Progenitor cell of endocrine pancreas (in vitro differentiated cells): ENCODE results near the gene ATE1. TPM values are rescaled to one million over a fixed set of nuclear protein-coding genes. Genes with fewer than 3 reads are reported as not detected.

Experiments used
- DNase-seq: peaks from one replicate; pipeline ENCODE4 v3.0.0; 2021; ENCODE audit warnings: low spot score; ENCODE audit not compliant: unreplicated experiment
- H3K27ac Mint-ChIP-seq: 2 replicates; pipeline ENCODE4 v1.8.0; 2021; ENCODE audit warnings: mild to moderate bottlenecking, moderate library complexity, mixed read lengths
- H3K27me3 Mint-ChIP-seq: 2 replicates; pipeline ENCODE4 v1.8.0; 2021; ENCODE audit warnings: mixed read lengths
- H3K36me3 Mint-ChIP-seq: 2 replicates; pipeline ENCODE4 v1.8.0; 2022; ENCODE audit warnings: mixed read lengths; ENCODE audit not compliant: insufficient read depth
- H3K4me1 Mint-ChIP-seq: 2 replicates; pipeline ENCODE4 v1.8.0; 2021; ENCODE audit warnings: low read depth, mixed read lengths
- H3K4me3 Mint-ChIP-seq: 2 replicates; pipeline ENCODE4 v1.8.0; 2021; ENCODE audit warnings: low read depth, mild to moderate bottlenecking, moderate library complexity, mixed read lengths
- H3K9me3 Mint-ChIP-seq: 2 replicates; pipeline ENCODE4 v1.8.0; 2021; ENCODE audit warnings: low read depth, mixed read lengths
- CTCF ChIP-seq: fragments of 200-600 bp; sonication (generic); IDR thresholded peaks from one replicate; pipeline ENCODE4 v1.5.0; 2021; ENCODE audit warnings: antibody characterized with exemption, mild to moderate bottlenecking; ENCODE audit not compliant: unreplicated experiment
- total RNA-seq: library from RNA; stranded (reverse); gene quantifications from 2 replicates; pipeline ENCODE4 v1.2.1, GENCODE V29; 2021

Gene ATE1
- total RNA-seq, 1 donor from 2014 or later: 41.0 TPM

DNA sequence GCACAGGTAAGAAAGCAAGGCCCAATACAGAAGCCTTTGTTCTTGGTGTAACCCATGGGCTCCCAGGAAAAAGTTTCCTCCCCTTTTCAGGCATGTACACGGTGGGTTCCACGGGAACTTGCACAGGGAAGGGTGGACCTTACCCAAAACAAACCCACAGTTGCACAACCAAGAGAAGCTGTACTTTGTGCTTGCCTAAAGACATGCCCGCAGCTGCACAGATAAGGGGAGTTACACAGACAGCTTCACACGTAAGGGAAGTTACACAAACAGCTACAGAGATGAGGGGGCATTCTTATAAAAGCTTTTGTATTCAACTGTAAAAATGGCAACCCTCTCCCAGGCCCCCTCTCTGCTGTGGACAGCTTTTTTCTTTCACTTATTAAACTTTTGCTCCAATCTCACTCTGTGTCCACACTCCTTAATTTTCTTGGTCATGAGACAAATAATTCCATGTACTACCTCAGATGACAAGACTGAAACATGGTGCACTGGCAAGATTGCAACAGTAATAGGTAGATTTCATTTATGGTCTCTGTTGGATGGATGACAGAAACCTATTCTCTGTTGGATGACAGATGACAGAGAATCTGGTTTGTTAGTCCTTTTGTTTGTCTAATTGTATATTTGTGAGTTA, 72.9 kb downstream of the ATE1 start:
- peaks cover 16% of the 10 kb centered on the region for H3K9me3 Mint-ChIP-seq
- TF ChIP-seq CTCF: no peak
- no peak for DNase-seq
- H3K27ac Mint-ChIP-seq: no peak overlapping the region
- no peaks in the 10 kb centered on the region for H3K27me3 Mint-ChIP-seq
- peaks cover 35% of the 10 kb centered on the region for H3K36me3 Mint-ChIP-seq
- no peak overlapping the region for H3K4me3 Mint-ChIP-seq
- peaks cover 7% of the 10 kb centered on the region for H3K4me1 Mint-ChIP-seq

GRCh38 chr10:121853950-121854349, 73.9 kb downstream of the ATE1 start:
- no peak for TF ChIP-seq CTCF
- H3K4me3 Mint-ChIP-seq: no peak overlapping the region

DNA sequence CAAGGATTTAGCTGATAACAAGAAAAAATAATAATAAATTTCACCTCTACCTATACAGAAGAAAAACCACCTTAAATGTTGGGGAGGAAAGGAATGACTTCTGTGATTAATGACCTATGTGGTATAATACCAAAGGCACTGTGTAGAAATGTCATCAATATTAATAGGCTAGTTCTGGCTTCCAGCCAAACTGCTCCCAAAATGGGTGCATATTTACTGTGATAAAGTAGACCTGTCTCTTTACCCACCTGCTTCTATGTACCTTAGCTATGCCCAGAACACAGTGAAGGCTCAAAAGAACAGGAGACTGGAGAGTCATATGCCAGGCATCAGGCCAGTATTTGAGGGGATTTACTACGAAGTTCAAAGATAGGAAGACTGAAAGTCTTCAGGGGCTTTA, 76.0 kb downstream of the ATE1 start:
- Mint-ChIP-seq H3K9me3 (peaks cover 4% of the 10 kb centered on the region), H3K4me1 (peaks cover 15% of the 10 kb centered on the region), H3K27me3 (no peaks in the 10 kb centered on the region), H3K36me3 (peaks cover 30% of the 10 kb centered on the region), H3K27ac (no peak overlapping the region), H3K4me3 (no peak overlapping the region)
- no peak for TF ChIP-seq CTCF
- no peak for DNase-seq

More at GRCh38 chr10:121853950-121854349, 73.9 kb downstream of the ATE1 start:
- Mint-ChIP-seq H3K9me3 (peaks cover 16% of the 10 kb centered on the region), H3K27ac (no peak overlapping the region), H3K27me3 (no peaks in the 10 kb centered on the region), H3K36me3 (peaks cover 39% of the 10 kb centered on the region), H3K4me1 (peaks cover 15% of the 10 kb centered on the region)
- no peak for DNase-seq

GRCh38 chr10:121848082-121848481, 79.7 kb downstream of the ATE1 start:
- peaks cover 19% of the 10 kb centered on the region for H3K4me1 Mint-ChIP-seq
- H3K4me3 Mint-ChIP-seq: no peak overlapping the region
- no peaks in the 10 kb centered on the region for H3K27me3 Mint-ChIP-seq
- peaks cover 7% of the 10 kb centered on the region for H3K9me3 Mint-ChIP-seq
- no peak overlapping the region for H3K27ac Mint-ChIP-seq
- H3K36me3 Mint-ChIP-seq: peaks cover 29% of the 10 kb centered on the region
- DNase-seq: no peak
- TF ChIP-seq CTCF: no peak

DNA sequence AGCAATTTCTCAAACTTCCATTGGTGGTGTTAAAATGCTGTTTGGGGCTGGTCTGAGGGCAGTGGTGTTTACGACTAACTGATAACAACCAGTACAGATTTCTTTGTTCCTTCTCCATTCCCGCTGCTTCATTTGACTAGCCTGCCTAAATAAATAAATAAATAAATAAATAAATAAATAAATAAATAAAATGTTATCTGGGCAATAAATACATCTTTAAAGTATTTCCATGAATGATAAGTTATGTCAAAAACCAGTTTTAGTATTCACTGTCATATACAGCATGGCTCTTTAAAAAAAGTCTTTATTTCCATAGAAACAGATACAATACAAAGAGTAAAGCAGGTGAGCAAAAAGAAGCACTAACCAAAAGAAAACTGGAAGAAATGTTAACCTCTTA, 81.3 kb downstream of the ATE1 start:
- DNase-seq: no peak
- no peaks in the 10 kb centered on the region for H3K27me3 Mint-ChIP-seq
- H3K36me3 Mint-ChIP-seq: peaks cover 29% of the 10 kb centered on the region
- no peak overlapping the region for H3K27ac Mint-ChIP-seq
- no peak overlapping the region for H3K4me3 Mint-ChIP-seq
- peaks cover 7% of the 10 kb centered on the region for H3K9me3 Mint-ChIP-seq
- no peak for TF ChIP-seq CTCF
- peaks cover 29% of the 10 kb centered on the region for H3K4me1 Mint-ChIP-seq
